GM21786 (cell line): ENCODE measurements around the gene AMACR.

Experiments
- ATAC-seq: cut with Tn5 transposase; IDR thresholded peaks from one replicate; pipeline ENCODE4 v1.9.1; 2021; ENCODE audit not compliant: unreplicated experiment

Gene AMACR

GRCh38 chr5:34007621-34008600 lies at the start of gene AMACR:
TSS of gene AMACR (minus strand) at chr5:34008050. CDS start at chr5:34008019, 31 bp downstream.
- peak; percentile 86 for ATAC-seq

DNA sequence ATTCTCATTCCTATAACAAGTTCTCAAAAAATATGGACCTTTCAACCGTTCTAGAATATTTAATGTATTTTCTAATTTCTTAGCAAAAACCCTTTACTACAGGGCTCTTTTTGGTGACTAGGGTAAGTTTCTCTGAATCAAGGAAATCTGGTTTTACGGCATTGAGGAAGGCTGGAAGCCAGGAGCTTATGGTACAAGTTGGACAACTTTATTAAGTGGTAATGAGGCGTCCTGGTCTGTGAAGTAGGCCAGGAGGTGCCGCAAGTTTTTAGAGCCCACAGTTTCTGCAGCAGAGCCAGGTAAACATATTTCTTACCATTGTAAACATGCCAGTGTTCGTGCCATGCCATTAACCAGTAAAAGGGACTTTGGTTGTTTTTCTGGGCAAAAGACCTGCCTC lies 49.7 kb upstream of the AMACR start:
- ATAC-seq = no peak

- no peak for ATAC-seq
Observed at GRCh38 chr5:34057118-34057517, 49.3 kb upstream of the AMACR start.

DNA sequence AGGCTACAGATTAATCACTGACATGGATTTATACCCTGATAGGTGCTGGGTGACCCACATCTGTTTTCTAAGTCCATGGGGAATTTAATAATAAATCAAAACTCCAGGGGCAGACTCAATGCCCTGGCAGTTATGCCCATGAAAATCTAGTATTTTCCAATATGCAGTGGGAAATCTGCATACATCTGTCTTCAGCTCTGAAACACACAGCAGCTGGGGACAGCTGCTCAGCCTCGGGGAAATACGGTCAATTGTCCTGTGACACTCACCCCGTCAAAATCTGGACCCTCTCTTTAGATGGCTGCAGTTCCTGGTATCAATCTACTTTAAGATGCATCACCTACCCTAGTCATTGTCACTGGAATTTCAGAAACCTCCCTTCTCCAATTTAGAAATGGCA lies 47.8 kb upstream of the AMACR start:
- ATAC-seq = no peak

DNA sequence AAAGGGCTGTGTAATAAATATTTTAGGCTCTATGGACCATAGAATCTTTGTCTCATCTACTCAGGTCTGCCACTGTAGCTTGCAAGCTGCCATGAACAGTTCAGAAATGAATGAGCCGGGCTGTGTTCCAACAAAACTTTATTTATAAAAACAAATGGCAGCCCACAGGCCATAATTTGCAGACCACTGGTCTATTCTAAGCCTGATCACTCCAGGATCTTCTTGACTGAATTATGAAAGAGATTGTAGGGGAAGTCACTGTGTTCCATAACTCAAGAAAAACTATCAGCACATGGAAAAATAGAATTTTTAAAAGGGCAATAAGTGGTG lies 46.5 kb upstream of the AMACR start:
- ATAC-seq = no peak

DNA sequence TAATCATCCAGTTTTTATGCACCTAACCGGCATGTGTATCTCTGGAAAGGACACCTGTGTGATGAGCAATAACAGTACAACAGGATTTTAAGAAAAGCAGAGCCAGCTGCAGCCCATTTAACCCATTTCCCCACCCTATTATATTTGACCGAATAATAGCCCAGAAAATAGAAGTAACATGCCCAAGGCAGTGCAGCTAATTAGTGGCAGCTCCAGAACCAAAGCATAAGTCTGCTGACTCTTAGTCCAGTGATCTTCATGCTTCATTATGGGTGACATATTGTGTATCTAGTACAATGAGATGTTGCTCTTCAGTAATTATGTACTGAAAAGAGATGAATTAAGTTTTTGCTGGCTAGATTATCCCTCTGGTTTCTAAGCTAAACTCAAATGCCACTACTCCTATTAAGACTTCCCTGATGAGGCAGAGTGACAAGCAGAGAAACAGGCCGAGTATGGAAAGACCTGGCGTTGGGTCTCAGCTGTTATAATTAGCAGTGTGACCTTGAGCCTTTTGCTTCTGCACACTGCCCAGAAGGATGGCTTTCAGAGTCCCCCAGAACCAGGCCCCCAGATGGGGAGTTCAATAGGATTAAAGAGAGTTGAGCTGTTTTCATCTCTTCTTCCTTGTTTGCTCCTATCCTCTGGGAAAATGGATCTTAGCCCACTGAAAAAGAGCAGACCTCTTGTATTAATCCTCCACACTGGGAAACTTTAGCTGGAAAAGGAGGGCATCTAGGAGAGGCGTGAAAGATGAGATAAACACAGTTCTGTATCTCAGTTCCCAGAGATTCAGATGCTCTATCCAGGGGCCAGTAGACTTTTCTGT lies 45.9 kb upstream of the AMACR start:
- ATAC-seq = no peak

GRCh38 chr5:34053133-34053532 lies 45.3 kb upstream of the AMACR start:
- ATAC-seq = no peak

GRCh38 chr5:34051374-34051980 lies 43.6 kb upstream of the AMACR start:
- no peak for ATAC-seq

DNA sequence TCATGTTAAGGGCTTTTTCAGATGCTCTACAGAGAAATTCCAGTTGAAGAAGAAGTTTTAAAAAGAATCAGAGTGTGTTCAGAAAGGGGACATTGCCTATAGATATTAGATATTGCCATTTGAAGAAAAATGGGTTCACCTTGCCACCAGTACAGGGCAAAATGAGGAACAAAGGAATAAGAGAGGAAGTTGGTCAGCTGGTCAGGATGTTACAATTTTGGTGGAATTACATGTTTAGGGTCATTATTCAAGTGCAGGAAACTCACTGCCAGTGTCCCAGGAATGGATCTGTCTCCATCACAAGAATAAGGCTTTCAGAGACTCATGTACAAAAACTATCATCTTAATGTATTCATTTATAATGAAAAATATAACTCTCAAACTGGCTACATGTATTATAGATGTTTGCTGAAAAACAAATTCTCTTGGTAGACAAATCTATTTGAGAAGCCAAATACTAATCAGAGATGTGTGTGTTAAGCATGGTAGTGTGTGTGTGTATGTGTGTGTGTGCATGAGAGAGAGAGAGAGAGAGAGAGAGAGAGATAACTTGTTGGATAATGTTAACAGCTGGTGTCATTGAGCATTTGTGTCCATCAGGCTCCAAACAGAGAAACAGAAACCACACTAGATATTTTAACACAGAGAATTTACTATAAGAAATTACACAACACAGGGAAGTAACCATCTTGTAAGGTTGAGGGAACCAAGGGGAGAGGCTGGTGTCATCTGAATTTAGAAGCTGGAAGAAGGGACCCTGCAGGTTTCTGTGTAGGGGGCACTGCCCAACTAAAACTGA lies 40.1 kb upstream of the AMACR start:
- ATAC-seq = no peak

DNA sequence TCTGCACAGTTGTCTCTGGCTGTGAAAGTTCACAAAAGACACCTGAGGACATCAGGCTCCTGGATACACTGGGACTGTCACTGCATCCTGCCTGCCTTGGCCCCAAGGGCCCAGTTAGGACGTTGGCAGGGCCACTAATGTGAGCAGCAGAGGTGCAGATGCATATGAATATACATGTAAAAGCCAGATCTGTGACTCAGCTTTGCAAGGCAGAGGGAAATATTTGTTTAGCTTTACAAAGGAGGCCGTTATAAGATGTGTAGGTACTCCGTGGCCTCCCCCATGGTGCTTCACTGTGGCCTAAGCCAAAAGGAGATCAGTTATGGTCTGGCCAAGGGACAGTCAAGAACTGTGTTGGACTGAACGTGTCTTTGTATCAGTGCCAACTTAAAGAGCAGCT lies 39.3 kb upstream of the AMACR start:
- no peak for ATAC-seq

DNA sequence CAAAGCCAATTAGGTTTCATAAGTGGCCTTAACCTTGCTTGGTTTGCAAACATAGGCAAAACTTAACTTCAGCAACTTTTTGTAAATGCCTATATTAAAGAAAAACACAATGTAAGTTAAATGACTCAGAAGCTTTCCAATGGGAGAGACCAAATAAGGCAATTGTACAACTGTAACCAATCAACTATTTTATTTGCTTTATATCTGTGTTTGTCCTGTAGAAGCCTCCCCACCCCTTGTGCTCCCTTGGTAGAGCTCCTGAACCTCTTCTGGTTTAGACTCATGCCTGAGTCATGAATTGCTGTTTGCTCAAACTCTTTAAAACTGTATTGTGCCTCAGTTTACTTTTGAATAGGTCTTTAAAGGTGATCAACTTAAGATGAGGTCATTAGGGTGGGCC lies 38.1 kb upstream of the AMACR start:
- no peak for ATAC-seq

- ATAC-seq = no peak
Observed at GRCh38 chr5:34045023-34045422, 37.2 kb upstream of the AMACR start.

DNA sequence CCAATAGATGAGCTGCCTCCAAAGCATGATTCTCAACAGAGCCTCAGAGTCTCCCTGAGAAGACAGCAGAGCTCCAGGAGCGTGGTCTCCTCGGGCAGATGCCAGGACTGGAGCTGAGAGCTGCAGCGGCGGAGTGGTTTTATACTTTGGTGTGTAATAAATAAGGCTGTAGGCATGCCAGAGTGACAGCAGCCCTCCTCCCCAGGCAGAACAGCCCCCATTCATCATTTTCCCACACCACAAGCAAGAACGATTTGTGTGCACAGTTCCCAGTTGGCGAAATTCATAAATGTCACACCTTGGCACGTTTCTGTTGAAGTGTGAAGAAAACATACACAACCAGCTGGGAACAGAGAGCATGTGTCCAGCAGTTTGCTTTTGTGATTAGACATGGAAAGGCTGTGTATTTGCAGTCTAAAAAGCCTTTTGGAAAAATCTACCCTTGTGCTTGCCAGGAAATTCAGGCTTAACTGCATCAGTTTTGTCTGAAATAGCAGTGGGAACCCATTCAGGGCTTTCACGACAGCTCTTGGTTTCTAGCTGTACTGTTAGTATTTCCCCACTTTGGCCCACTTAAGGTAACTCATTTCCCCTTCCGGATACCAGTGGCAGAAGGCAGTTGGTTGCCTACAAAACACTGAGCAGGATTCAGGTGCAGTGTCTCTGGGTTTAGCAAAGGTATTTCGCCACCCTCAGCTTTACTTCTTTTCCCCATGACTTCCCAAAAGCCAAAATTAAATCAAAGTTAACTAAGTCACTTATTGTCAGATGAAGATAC lies 35.4 kb upstream of the AMACR start, which contains the start of gene C1QTNF3:
Gene C1QTNF3, minus strand, starts transcription at position 115 of the 778 bp plus-strand sequence. Its CDS starts 88 bp downstream, at position 27.
- no peak for ATAC-seq

DNA sequence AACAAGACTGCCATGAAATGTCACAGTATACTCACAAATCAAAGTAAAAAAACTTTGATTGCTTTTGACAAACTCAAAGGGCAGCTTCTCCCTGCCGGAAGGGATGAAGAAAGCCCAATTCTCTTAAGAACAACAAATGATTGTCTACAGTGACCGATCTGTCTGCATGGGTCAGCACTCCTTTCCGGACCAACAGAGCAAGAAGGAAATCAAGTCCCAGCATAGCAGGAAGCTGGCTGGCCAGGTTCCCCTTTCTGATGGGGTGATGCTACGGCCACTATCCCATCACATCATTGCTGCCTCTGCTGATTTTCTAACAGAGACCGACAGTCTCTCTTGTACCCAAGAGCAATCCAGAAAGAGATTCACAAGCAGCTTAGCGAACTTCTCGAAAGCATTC lies 34.5 kb upstream of the AMACR start:
- no peak for ATAC-seq

GRCh38 chr5:34041247-34041972 lies 33.6 kb upstream of the AMACR start:
- no peak for ATAC-seq

DNA sequence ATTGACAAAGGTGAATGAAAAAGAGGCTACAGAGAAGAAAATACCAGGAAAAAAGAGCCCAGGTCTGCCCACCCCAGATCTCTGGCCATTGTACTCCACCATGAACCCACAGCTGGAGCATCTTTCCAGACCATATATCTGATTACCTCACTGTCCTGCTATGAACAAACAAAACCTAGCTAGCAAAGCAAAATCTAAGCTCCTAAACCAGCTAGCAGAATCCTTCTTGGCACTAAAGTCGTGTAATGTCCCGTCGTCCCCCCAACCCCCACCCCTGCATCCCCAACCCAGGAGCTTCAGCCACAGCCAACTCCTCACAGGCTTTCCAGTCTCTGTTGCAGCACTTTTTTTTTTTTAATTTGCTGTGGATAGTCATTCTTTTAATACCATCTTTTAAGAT lies 32.6 kb upstream of the AMACR start:
- no peak for ATAC-seq

DNA sequence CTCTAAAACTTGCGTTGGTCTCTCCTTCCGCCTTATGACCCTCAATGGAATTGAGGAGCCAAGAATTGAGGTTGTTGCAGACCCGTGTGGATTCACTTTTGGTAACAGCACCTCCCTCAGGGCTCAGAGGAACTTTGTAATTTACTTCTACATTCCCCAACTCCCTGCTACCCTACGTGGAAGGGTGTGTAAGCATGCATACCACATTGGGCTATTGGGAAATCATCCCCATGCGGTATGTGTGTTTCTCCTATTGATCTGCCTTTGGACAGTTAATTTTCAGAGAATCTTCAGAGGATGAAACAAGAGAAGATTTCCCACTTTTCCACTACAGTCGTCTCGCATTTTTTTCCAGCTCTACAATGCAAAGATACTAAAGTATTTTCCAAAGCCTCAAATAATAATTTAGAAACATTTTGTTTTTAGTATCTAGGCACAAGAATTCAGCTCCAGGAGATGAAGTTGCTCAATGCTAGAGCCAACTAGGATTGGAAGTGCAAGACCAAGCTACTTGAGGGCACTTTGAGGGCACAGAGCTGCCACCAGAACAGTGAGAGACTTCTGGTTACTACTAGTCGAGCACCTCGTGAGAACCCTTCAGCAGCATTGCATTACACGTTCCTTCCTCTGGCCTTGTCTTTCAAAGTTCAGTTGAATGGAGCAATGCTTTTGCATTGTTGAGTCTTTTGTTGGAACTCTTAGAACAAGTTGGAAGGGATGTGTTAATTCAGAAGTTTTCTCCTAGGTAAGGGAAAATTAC lies 31.7 kb upstream of the AMACR start:
- ATAC-seq = no peak

DNA sequence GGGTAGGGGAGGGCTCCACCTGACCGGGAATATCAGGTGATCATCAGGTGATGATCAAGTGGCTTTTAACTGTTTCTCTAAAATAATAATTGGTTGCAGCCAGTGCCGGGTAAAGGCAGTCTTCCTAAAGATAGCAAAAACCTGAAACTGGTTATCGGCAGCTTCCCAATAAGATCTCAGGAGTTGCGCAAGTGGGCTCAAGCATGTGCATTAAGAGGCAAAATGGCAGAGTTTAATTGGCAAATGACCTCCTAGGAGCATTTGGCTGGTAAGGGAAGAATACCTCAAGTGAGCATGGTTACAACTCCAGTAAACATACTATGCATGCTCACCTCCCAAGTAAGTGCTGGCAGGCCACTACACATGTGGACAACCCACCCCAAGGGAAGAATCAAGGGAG lies 31.0 kb upstream of the AMACR start:
- ATAC-seq = no peak

GRCh38 chr5:34038390-34038789 lies 30.5 kb upstream of the AMACR start:
- ATAC-seq = no peak
